GM21381 (cell line): Measurements from ENCODE around the gene ROM1.
A peak's percentile ranks its signal among the peaks of the same experiment; 100 is the strongest.
"Not testable (repeated sequence)": the region's sequence is repeated elsewhere in the genome, so short reads cannot be mapped to it uniquely, and the experiment has no call there.

Source experiments
- ATAC-seq: cut with Tn5 transposase; IDR thresholded peaks from one replicate; pipeline ENCODE4 v1.9.1; 2021; ENCODE audit warnings: mild to moderate bottlenecking, moderate library complexity; ENCODE audit not compliant: unreplicated experiment

Gene ROM1

GRCh38 chr11:62648185-62648966 is 35.3 kb downstream of the ROM1 start:
- no peak for ATAC-seq

- ATAC-seq: no peak
Measured at GRCh38 chr11:62648967-62649364, 35.9 kb downstream of the ROM1 start.

- no peak for ATAC-seq
Measured at GRCh38 chr11:62649486-62649885, 36.4 kb downstream of the ROM1 start.

GRCh38 chr11:62650283-62650682 is 37.2 kb downstream of the ROM1 start:
- ATAC-seq: not testable (repeated sequence)

- ATAC-seq: no peak
Measured at GRCh38 chr11:62652161-62653006, 39.3 kb downstream of the ROM1 start.

GRCh38 chr11:62654297-62654696 is 41.2 kb downstream of the ROM1 start:
- ATAC-seq: no peak

GRCh38 chr11:62656796-62657429 is 43.9 kb downstream of the ROM1 start:
- no peak for ATAC-seq

- peak; percentile 7 for ATAC-seq
Measured at GRCh38 chr11:62664405-62665074, 51.5 kb downstream of the ROM1 start.
